Medulla oblongata (tissue), 1 donor: ENCODE measurements around the gene ADIPOR2.
"Not testable (repeated sequence)": the region's sequence is repeated elsewhere in the genome, so short reads cannot be mapped to it uniquely, and the experiment has no call there.

Experiments used
- DNase-seq: peaks from one replicate; pipeline ENCODE4 v3.0.0-alpha.2; 2015; ENCODE audit errors: extremely low spot score

ADIPOR2 gene

DNA sequence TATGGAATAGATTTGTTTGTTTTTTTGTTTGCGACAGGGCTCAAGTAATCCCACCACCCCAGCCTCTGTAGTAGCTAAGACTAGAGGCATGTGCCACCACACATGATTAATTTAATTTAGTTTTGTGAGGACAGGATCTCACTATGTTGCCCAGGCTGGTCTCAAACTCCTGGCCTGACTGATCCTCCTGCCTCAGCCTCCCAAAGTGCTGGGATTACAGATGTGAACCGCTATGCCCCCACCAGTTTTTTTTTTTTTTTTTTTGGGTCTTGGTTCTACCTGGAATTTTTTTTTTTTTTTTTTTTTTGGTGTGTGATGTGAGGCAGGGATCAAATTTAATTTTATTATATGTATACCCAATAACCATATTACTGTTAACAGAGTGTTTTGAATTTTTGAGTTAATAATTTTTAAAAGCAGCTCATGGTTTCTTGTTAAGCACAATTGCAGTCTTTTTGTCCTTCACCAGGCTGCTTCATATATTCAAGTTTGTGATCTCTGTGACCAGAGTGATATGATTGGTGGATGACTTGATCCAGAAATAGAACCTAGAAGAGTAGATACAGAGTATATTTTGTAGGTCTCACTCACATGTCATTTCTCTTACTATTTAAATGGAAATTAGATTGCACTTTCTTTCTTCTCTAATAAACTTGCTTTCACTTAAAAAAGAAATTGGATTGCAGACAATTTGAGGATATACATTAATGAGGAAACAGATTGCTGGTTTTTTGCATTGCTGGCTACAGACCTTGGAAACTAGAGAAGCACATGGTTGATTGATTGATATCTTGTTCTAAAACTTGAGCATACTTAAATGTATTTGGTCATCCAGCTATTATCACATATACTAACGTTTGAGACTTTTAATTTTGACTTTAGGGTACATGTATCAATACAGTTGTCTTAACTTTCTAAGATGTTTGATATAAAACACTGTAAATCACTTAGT lies 13.2 kb downstream of the ADIPOR2 start:
- DNase-seq, result no peak

GRCh38 chr12:1705774-1706631 lies 15.1 kb downstream of the ADIPOR2 start:
- no peak for DNase-seq

- DNase-seq, result no peak
These were observed 15.7 kb downstream of the ADIPOR2 start for GRCh38 chr12:1706632-1706980.

DNA sequence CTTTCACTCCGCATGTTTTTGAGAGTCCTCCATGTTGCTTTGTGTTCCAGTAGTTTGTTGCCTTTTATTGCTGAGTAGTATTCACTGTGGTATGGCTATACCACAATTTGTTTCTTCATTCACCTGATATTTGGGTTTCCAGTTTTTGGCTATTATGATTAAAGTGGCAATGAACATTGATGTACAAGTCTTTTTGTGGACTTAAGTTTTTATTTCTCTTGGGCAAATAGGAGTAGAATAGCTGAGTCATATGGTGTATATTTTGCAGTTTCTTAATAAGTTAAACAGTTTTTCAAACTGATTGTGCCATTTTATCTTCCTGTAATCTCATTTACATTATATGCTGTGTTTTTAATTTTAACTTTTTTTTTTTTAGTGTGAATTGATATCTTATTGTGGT lies 16.2 kb downstream of the ADIPOR2 start:
- no peak for DNase-seq

DNA sequence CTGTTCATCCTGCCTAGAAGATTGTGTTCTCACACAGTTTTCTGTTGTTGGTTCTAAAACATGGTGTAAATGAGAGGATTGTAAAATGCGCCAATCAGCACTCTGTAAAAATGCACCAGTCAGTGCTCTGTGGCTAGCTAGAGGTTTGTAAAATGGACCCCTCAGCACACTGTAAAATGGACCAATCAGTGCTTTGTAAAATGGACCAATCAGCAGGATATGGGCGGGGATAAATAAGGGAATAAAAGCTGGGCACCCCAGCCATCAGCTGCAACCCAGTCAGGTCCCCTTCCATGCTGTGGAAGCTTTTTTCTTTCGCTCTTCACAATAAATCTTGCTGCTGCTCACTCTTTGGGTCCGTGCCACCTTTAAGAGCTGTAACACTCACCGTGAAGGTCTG lies 19.1 kb downstream of the ADIPOR2 start:
- DNase-seq, result not testable (repeated sequence)

DNA sequence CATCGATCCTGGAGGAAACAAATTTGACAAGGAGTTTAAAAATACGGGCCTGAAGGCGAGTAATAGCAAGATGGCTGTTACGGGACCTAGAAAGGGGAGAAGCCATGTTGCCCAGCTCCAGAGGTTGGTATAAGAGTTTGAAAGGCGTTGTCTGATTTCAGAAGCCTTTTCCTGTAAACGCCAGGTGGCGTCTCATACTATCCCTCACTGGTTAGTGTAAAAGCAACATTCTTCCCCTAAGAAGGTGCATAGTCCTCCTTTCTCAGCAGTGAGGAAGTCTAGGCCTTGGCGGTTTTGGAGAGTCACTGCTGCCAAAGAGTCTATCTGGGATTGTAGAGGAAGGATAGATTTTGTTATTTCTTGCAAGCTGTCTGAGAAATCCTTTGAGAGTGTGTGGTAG lies 20.0 kb downstream of the ADIPOR2 start:
- DNase-seq, result not testable (repeated sequence)

DNA sequence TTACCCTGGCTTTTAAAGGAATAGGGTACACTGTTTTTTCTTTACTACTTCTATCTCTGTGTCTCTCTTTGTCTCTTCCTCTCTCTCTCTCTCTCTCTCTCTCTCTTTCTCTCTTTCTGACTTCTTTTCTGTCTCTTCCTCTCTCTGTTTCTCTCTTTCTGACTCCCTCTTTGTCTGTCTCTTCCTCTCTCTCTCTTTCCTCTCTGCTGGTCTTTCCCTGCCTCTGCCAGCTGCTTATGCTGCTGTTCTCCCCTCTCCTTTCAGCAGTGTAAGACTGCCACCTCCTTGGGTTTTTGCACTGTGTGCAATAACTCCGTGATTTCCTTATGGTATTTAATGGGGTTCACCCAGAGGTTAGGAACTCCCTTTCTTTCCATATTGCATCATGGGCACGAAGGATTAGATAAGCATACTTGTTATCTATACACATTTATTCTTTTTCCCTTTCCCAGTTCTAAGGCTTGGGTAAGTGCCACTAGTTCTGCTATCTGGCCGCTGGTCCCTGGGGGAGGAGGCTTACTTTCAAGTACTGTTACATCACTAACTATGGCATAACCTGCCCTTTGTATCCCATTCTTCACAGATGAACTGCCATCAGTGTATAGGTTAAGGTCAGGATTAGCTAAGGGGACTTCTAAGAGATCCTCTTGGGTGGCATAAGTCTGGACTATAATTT lies 20.8 kb downstream of the ADIPOR2 start:
- not testable (repeated sequence) for DNase-seq

DNA sequence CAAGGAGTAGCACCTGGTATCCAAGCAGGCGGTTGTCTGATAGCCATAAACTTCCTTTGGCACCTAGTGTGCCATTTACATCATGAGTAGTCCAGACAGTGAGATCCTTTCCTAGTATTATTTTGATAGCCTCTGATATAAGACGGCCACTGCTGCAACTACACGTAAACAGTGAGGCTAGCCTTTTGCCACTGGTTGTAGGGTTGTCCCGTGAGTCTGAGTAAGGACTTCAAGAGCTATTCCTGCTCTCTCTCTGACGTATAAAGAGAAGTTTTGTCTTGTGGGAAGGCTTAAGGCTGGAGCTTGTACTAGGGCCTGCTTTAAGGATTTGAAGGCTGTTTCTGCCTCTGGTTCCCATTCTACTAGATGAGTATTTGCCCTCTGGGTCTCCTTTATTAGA lies 21.4 kb downstream of the ADIPOR2 start:
- DNase-seq, result not testable (repeated sequence)

GRCh38 chr12:1712852-1713251 lies 22.0 kb downstream of the ADIPOR2 start:
- DNase-seq, result not testable (repeated sequence)

- DNase-seq, result not testable (repeated sequence)
These were observed 23.0 kb downstream of the ADIPOR2 start for GRCh38 chr12:1713783-1714348.

- not testable (repeated sequence) for DNase-seq
These were observed 24.6 kb downstream of the ADIPOR2 start for GRCh38 chr12:1715459-1715858.

- no peak for DNase-seq
These were observed 25.5 kb downstream of the ADIPOR2 start for GRCh38 chr12:1716215-1716862.

DNA sequence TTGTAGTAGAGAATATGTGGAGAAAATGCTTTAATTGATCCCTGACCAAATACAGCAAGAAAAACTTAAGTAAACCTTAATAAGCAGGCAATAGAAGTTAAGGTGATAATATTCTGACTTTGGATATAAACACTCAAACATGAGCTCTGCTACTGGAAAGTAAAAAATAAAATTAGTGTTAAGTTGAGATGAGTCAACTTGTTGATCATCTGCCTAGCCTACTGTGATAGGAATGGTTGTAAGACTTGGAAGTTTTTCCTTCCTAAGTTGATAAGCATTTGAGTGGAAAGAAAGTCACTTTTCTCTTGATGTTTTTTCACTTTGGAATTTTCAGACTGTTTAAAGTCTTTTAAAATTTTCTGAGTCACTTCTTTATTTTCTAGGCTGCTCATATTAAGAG lies 26.0 kb downstream of the ADIPOR2 start:
- no peak for DNase-seq

- no peak for DNase-seq
These were observed 28.3 kb downstream of the ADIPOR2 start for GRCh38 chr12:1719139-1719538.

- no peak for DNase-seq
These were observed 29.6 kb downstream of the ADIPOR2 start for GRCh38 chr12:1720494-1720893.

DNA sequence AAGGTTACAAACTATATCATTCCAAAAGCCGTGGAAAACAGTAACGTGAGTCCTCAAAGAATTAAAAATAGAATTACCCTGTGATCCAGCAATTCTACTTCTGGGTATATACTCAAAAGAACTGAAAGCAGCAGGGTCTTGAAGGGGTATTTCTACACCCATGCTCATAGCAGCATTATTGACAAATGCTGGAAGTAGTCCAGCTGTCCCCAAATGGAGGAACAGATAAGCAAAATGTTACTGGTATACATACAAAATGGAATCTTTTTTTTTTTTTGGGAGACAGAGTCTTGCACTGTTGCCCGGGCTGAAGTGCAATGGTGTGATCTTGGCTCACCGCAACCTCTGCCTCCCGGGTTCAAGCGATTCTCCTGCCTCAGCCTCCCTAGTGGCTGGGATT lies 32.9 kb downstream of the ADIPOR2 start:
- no peak for DNase-seq

DNA sequence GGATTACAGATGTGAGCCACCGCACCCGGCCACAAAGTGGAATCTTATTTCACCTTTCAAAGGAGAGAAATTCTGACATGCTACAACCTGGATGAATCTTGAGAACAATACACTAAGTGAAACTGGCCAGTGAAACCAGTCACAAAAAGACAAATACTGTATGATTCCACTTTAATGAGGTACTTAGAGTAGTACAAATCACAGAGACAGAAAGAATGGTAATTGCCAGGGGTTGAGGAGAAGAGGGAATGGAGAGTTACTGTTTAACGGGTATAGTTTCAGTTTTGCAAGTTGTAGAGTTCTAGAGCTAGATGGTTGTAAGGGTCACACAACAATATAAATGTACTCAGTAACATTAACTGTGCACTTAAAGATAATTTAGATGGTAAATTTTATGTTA lies 33.4 kb downstream of the ADIPOR2 start:
- no peak for DNase-seq

DNA sequence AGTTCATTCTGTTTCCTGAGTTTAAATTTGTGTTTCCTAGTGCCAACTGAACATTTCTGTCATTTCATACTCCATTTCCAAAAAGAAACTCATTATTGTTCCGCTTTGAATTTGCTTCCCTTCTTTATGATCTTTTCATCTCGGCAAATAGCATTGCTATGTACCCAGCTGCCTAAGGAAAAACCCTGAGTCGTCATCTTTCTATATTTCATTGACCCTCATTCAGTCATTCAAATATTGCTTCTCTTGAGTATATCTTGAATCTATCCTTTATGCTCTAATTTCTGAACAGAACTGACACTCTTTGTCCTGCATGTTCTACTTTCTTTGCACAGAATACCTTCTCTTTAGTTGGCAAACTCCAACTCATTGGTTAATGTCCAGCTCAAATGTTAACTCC lies 35.9 kb downstream of the ADIPOR2 start:
- DNase-seq, result no peak

DNA sequence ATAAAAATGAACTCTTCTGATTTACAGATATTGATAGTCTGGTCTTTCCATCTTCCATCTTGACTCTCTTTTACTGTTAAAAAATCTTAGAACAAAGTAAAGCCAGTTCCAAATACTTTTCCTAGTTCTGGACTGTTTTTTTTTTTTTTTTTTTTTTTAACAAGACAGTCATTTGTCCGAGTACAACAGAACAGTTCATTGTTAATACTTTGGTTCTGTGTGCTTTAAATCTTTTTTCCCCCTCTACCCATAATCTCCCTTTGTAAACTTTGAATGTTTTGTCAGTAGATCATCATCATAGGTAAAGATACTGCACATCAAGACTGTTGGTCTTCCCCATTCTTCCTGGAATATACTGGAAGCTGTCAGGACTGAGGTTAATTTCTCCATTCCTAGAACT lies 38.0 kb downstream of the ADIPOR2 start:
- DNase-seq, result peak; percentile 47

DNA sequence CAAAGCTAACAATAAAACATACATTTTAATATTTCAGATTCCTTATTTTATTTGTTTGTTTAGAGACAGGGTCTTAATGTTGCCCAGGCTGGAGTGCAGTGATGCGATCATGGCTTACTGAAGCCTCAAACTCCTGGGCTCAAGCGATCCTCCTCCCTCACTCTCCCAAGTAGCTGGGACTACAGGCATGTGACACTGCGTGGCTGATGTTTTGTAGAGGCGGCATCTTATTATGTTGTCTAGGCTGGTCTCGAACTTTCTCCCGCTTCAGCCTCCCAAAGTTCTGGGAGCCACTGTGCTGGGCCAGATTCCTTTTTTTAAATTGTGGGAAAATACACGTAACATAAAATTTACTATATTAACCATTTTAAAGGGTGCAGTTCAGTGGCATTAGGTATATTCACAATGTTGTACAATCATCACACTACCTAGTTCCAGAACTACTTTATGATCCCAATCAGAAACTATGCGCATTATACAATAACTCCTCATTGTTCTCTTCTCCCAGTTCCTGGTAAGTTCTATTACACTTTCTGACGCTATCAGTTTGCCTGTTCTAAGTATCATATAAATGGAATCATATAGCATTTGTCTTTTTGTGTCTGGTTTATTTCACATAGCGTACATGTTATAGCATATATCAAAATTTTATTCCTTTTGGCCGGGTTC lies 40.3 kb downstream of the ADIPOR2 start:
- DNase-seq, result peak; percentile 51

DNA sequence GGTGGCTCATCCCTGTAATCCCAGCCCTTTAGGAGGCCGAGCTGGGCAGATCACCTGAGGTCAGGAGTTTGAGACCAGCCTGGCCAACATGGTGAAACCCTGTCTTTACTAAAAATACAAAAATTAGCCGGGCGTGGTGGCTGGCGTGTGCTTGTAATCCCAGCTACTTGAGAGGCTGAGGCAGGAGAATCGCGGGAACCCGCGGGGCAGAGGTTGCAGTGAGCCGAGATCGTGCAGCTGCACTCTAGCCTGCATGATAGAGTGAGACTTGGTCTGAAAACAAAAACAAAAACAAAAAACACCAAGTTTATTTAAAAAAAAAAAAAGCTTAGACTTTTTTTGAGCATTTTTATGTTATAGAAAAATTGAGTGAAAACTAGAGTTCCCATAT lies 40.8 kb downstream of the ADIPOR2 start:
- DNase-seq, result not testable (repeated sequence)
